Heart right ventricle (tissue), 16 donors: ENCODE data around the gene ALK. TPM values are rescaled to one million over a fixed set of nuclear protein-coding genes. Genes with fewer than 3 reads are reported as not detected.

Experiments used
- ATAC-seq, 8 donors: fragments of 200-7000 bp; cut with Tn5 transposase; one replicate each; pipeline ENCODE4 v1.9.1; 2020; ENCODE audit warnings: mild to moderate bottlenecking in 8 of 8, moderate library complexity in 8 of 8, moderate number of reproducible peaks in 1 of 8
- DNase-seq, 2 donors: peaks; one replicate each; pipeline ENCODE4 v3.0.0-alpha.2; 2020
- H3K27ac ChIP-seq, 10 donors: fragments of 200-600 bp; sonication (generic) in 2 of 10; one replicate each; pipeline versions ENCODE4 v1.5.0 to v1.8.0; 2020 to 2022; ENCODE audit warnings: mild to moderate bottlenecking in 3 of 10
- H3K27me3 ChIP-seq, 7 donors: fragments of 200-600 bp; one replicate each; pipeline ENCODE4 v1.8.0; 2021 to 2022; ENCODE audit warnings: mild to moderate bottlenecking in 2 of 7
- H3K36me3 ChIP-seq, 9 donors: fragments of 200-600 bp; sonication (generic) in 1 of 9; one replicate each; pipeline versions ENCODE4 v1.5.0 to v1.8.0; 2020 to 2022; ENCODE audit warnings: mild to moderate bottlenecking in 2 of 9
- H3K4me1 ChIP-seq, 9 donors: fragments of 200-600 bp; sonication (generic) in 1 of 9; one replicate each; pipeline versions ENCODE4 v1.5.0 to v1.8.0; 2020 to 2022; ENCODE audit warnings: mild to moderate bottlenecking in 4 of 9
- H3K4me3 ChIP-seq, 10 donors: fragments of 200-600 bp; sonication (generic) in 2 of 10; one replicate each; pipeline versions ENCODE4 v1.5.0 to v1.8.0; 2020 to 2022; ENCODE audit warnings: mild to moderate bottlenecking in 7 of 10, moderate library complexity in 2 of 10
- H3K9me3 ChIP-seq, 11 donors: fragments of 200-600 bp in 10 of 11; sonication (generic) in 2 of 11; one replicate each; pipeline versions ENCODE4 v1.5.0 to v1.8.0; 2013 to 2022; ENCODE audit warnings: mild to moderate bottlenecking in 2 of 11, control low read depth in 1 of 11, moderate library complexity in 1 of 11
- CTCF ChIP-seq, 9 donors: fragments of 200-600 bp; sonication (generic) in 2 of 9; IDR thresholded peaks; one replicate each; pipeline versions ENCODE4 v1.5.0 to v1.8.0; 2021 to 2022; ENCODE audit warnings: antibody characterized with exemption in 9 of 9, mild to moderate bottlenecking in 5 of 9, moderate library complexity in 1 of 9
- WGBS, 2 donors: extraction: QIAGEN DNeasy Blood & Tissue Kit; methylation state at CpG; one replicate each; pipeline ENCODE4 v1.1.7; 2013; ENCODE audit warnings: inconsistent platforms in 1 of 2; 5-methylcytosine and 5-hydroxymethylcytosine counted together
- intact Hi-C, 10 donors: fragments of 100-400 bp; cut with DNase I; formaldehyde crosslinking; loops; one replicate each; pipeline versions ENCODE4 v1.11.1 to v1.14.2; 2022
- polyA plus RNA-seq, 2 donors: library from polyadenylated mRNA; stranded (reverse); fragments of 200-250 nt; gene quantifications; one replicate each; pipeline ENCODE4 v1.2.3, GENCODE V29; 2013
- total RNA-seq, 10 donors: library from RNA; stranded (reverse); fragmentation: NEBNext Ultra II Directional in 3 of 10; extraction: Animal tissue kit (Norgen Biotek cat#: 25700) in 3 of 10; gene quantifications; one replicate each; pipeline versions ENCODE4 v1.2.1 to v1.2.4, GENCODE V29; 2021 to 2023
- donor health status: Arrhythmogenic right ventricular cardiomyopathy.
- donor health status: ischemic (EF 13 %, LVEDD 7.1; RV severe dilation, severe dysfunction).
- donor health status: healthy with polysubstance abuse.
- donor health status: DM: no; HTN: yes; CAD: no.
- donor health status: DM: no; HTN: no; CAD: no.
- donor health status: ischemic (EF 25% LVEDD 6.9; RV normal size, moderate dysfunction).
- donor health status: ischemic (EF 25% LVEDD 5.7; RV mildly dilated, moderate dysfunction).
- donor health status: healthy.
- donor health status: DM: yes; HTN: yes; CAD: no.
- donor health status: Ischemic cardiomyopathy.
- donor health status: ischemic (EF 35%, LVEDD 5.7; RV mildly dilated, moderate dysfunction).
- donor health status: nonischemic (EF 11% LVEDD 7.7; RV severe dilation, severe dysfunction).
- donor health status: DM: yes; HTN: yes; CAD: no.
- donor health status: PGD.
- donor health status: ischemic (EF 29% LVEDD 5.4; RV normal size, mild dysfunction).
- donor health status: nonischemic (EF 23%, LVEDD 6.1; RV moderate dilation, normal function).

ALK gene
- total and polyA plus RNA-seq, 12 donors, result 0.01 to 0.24 (median 0.08) TPM; not detected in 7

DNA sequence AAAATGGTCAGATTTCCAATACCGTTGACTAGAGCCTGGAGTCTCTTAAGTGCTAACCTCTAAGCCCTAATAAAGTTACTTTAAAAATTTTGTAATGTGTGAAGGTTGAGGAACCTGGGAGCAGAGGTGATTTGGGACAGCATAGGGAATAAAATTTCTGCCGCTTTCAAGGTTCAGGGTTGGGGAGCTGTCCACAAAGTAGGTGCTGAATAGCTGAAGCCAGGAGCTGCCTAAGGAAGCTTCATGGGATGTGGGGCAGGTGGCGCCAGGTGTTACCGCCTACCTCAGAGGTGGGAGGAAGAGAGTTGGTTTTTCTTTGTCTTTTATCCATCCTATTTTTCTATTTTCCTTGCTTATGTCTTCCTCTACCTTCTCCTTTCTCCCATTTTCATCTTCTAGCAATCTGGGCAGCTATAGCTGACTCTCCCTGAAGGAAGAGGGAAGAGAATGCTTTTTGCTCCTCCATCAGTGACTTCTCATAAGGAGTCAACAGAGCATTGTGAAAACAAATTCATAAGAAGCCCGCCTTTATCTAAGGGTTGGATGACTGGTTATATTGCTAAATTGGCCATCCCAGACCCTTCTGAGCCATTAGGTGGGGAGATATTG is 627.5 kb downstream of the ALK start:
- Histone ChIP-seq H3K27ac (no peak overlapping the region), H3K36me3 (no peaks in the 10 kb centered on the region), H3K9me3 (no peaks in the 10 kb centered on the region), H3K4me1 (no peaks in the 10 kb centered on the region), H3K27me3 (peaks cover 0 to 30% (median 15%) of the 10 kb centered on the region in 7 donors), H3K4me3 (no peak overlapping the region)
- 13 to 16% methylated on average over 5 of the region's 5 CpGs for WGBS, 2 donors
- peak in 1 of 8 donors; percentile 33 for ATAC-seq
- DNase-seq, result no peak
- intact Hi-C loops, result loop anchor here in 3 of 10 donors (10.0 kb wide), 3 partner anchors 551 to 781 kb away; no protein-coding TSS in a partner anchor
- no peak for TF ChIP-seq CTCF (IDR thresholded peaks at IDR 0.05)

DNA sequence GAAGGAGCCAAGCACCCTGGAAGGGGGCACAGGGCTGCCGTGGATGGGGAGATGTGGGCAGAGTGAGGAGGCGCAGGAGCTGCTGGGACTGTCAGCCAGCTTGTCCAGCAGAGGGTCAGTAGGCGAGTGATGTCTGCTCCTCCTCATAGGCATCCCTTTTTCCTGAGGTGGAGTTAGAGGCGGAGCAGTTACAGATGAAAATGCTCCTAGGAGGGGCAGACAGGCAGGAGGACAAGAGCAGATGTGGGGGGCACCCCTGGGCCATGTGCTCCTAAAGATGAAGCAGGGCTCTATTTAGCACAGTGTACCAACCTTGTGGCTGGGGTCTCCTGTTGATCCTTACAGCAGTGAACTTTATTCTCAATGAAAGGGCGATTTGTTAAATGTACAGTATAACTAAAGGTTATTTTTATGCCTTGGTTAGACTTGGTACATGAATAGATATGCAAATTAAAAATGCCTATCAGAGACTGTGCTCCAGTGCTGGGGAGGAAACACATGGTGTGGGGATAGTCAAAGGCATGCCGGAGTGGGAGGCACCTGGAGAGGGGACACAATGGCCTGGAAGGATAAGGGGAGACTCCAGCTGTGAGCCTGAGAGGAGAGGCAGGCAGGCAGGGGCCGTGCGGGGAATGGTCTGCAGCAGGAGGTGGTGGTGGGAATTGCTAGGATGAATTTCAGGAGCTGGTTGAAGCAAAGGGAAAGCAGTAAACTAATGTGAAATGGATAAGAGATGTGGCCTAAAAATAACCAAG is 630.9 kb downstream of the ALK start:
- H3K9me3 ChIP-seq, result no peaks in the 10 kb centered on the region
- no peaks in the 10 kb centered on the region for H3K36me3 ChIP-seq
- H3K4me3 ChIP-seq, result no peak overlapping the region
- intact Hi-C loops, result loop anchor here in 3 of 10 donors (10.0 kb wide), 3 partner anchors 554 to 784 kb away; no protein-coding TSS in a partner anchor
- H3K4me1 ChIP-seq, result no peaks in the 10 kb centered on the region
- WGBS, 2 donors, result 48 to 54% methylated on average over 8 of the region's 8 CpGs
- no peak for TF ChIP-seq CTCF (IDR thresholded peaks at IDR 0.05)
- peaks cover 0 to 30% (median 10%) of the 10 kb centered on the region in 7 donors for H3K27me3 ChIP-seq
- DNase-seq (no peak), ATAC-seq (no peak)
- no peak overlapping the region for H3K27ac ChIP-seq

- WGBS, 2 donors, result 90 to 92% methylated on average over 10 of the region's 10 CpGs
- H3K9me3 ChIP-seq, result no peaks in the 10 kb centered on the region
- DNase-seq (no peak), ATAC-seq (no peak)
- no peaks in the 10 kb centered on the region for H3K36me3 ChIP-seq
- no peak overlapping the region for H3K4me3 ChIP-seq
- intact Hi-C loops, result no loop called here
- H3K27ac ChIP-seq, result no peak overlapping the region
- H3K27me3 ChIP-seq, result peaks cover 0 to 11% (median 10%) of the 10 kb centered on the region in 7 donors
- no peak for TF ChIP-seq CTCF (IDR thresholded peaks at IDR 0.05)
- H3K4me1 ChIP-seq, result peaks cover 0 to 6% (median 0%) of the 10 kb centered on the region in 9 donors
Observed at GRCh38 chr2:29284671-29285070, 636.7 kb downstream of the ALK start.

GRCh38 chr2:29281916-29282247 is 639.5 kb downstream of the ALK start:
- no peak for TF ChIP-seq CTCF (IDR thresholded peaks at IDR 0.05)
- peaks cover 0 to 25% (median 6%) of the 10 kb centered on the region in 7 donors for H3K27me3 ChIP-seq
- intact Hi-C loops, result no loop called here

More at GRCh38 chr2:29281916-29282247, 639.5 kb downstream of the ALK start:
- H3K36me3 ChIP-seq, result no peaks in the 10 kb centered on the region
- no peak overlapping the region for H3K4me3 ChIP-seq
- WGBS, 2 donors, result 81 to 88% methylated on average over 3 of the region's 3 CpGs
- no peak overlapping the region for H3K27ac ChIP-seq
- no peak for ATAC-seq
- H3K4me1 ChIP-seq, result peaks cover 0 to 6% (median 0%) of the 10 kb centered on the region in 9 donors
- no peak for DNase-seq
- H3K9me3 ChIP-seq, result no peaks in the 10 kb centered on the region
